Measurements from ENCODE around the gene CLMN.

Gene CLMN

GRCh38 chr14:95237958-95238340 is 81.8 kb downstream of the CLMN start:
- Histone ChIP-seq H3K27me3 (ENCODE audit: insufficient read depth, low read length) (no peaks in the 10 kb centered on the region), H3K79me2 (ENCODE audit: control insufficient read depth, insufficient read depth, low read length, unreplicated experiment) (no peaks in the 10 kb centered on the region), H3K4me1 (ENCODE audit: control insufficient read depth, insufficient read depth, low read length, unreplicated experiment) (no peaks in the 10 kb centered on the region), H3K27ac (ENCODE audit: low read depth, low read length) (no peak overlapping the region), H3K36me3 (ENCODE audit: insufficient read depth, low read length) (no peaks in the 10 kb centered on the region), H3K4me3 (ENCODE audit: low read depth, low read length) (no peak overlapping the region), H2AFZ (ENCODE audit: low read length, unreplicated experiment) (no peak overlapping the region)

GRCh38 chr14:95237121-95237957 is 82.4 kb downstream of the CLMN start:
- Histone ChIP-seq H3K79me2 (ENCODE audit: control insufficient read depth, insufficient read depth, low read length, unreplicated experiment) (no peaks in the 10 kb centered on the region), H3K27ac (ENCODE audit: low read depth, low read length) (no peak overlapping the region), H3K27me3 (ENCODE audit: insufficient read depth, low read length) (no peaks in the 10 kb centered on the region), H2AFZ (ENCODE audit: low read length, unreplicated experiment) (no peak overlapping the region), H3K36me3 (ENCODE audit: insufficient read depth, low read length) (no peaks in the 10 kb centered on the region), H3K4me1 (ENCODE audit: control insufficient read depth, insufficient read depth, low read length, unreplicated experiment) (peaks cover 2% of the 10 kb centered on the region), H3K4me3 (ENCODE audit: low read depth, low read length) (no peak overlapping the region)

GRCh38 chr14:95236221-95236620 is 83.5 kb downstream of the CLMN start:
- H3K27me3 ChIP-seq (ENCODE audit: insufficient read depth, low read length): no peaks in the 10 kb centered on the region
- peaks cover 3% of the 10 kb centered on the region for H3K4me1 ChIP-seq (ENCODE audit: control insufficient read depth, insufficient read depth, low read length, unreplicated experiment)
- no peaks in the 10 kb centered on the region for H3K79me2 ChIP-seq (ENCODE audit: control insufficient read depth, insufficient read depth, low read length, unreplicated experiment)
- no peak overlapping the region for H3K27ac ChIP-seq (ENCODE audit: low read depth, low read length)
- no peak overlapping the region for H3K4me3 ChIP-seq (ENCODE audit: low read depth, low read length)
- H2AFZ ChIP-seq (ENCODE audit: low read length, unreplicated experiment): no peak overlapping the region
- no peaks in the 10 kb centered on the region for H3K36me3 ChIP-seq (ENCODE audit: insufficient read depth, low read length)

- no peaks in the 10 kb centered on the region for H3K79me2 ChIP-seq (ENCODE audit: control insufficient read depth, insufficient read depth, low read length, unreplicated experiment)
- no peak overlapping the region for H3K27ac ChIP-seq (ENCODE audit: low read depth, low read length)
- H3K4me3 ChIP-seq (ENCODE audit: low read depth, low read length): no peak overlapping the region
- H3K36me3 ChIP-seq (ENCODE audit: insufficient read depth, low read length): no peaks in the 10 kb centered on the region
- peaks cover 3% of the 10 kb centered on the region for H3K4me1 ChIP-seq (ENCODE audit: control insufficient read depth, insufficient read depth, low read length, unreplicated experiment)
- no peaks in the 10 kb centered on the region for H3K27me3 ChIP-seq (ENCODE audit: insufficient read depth, low read length)
- H2AFZ ChIP-seq (ENCODE audit: low read length, unreplicated experiment): no peak overlapping the region
Measured at GRCh38 chr14:95235767-95236166, 83.9 kb downstream of the CLMN start.

GRCh38 chr14:95235351-95235750 is 84.4 kb downstream of the CLMN start:
- no peaks in the 10 kb centered on the region for H3K36me3 ChIP-seq (ENCODE audit: insufficient read depth, low read length)
- H3K4me3 ChIP-seq (ENCODE audit: low read depth, low read length): no peak overlapping the region
- H3K79me2 ChIP-seq (ENCODE audit: control insufficient read depth, insufficient read depth, low read length, unreplicated experiment): no peaks in the 10 kb centered on the region
- no peak overlapping the region for H3K27ac ChIP-seq (ENCODE audit: low read depth, low read length)
- no peaks in the 10 kb centered on the region for H3K27me3 ChIP-seq (ENCODE audit: insufficient read depth, low read length)
- no peak overlapping the region for H2AFZ ChIP-seq (ENCODE audit: low read length, unreplicated experiment)
- peaks cover 3% of the 10 kb centered on the region for H3K4me1 ChIP-seq (ENCODE audit: control insufficient read depth, insufficient read depth, low read length, unreplicated experiment)

- peaks cover 3% of the 10 kb centered on the region for H3K4me1 ChIP-seq (ENCODE audit: control insufficient read depth, insufficient read depth, low read length, unreplicated experiment)
- no peak overlapping the region for H3K27ac ChIP-seq (ENCODE audit: low read depth, low read length)
- H2AFZ ChIP-seq (ENCODE audit: low read length, unreplicated experiment): no peak overlapping the region
- no peaks in the 10 kb centered on the region for H3K27me3 ChIP-seq (ENCODE audit: insufficient read depth, low read length)
- H3K79me2 ChIP-seq (ENCODE audit: control insufficient read depth, insufficient read depth, low read length, unreplicated experiment): no peaks in the 10 kb centered on the region
- no peaks in the 10 kb centered on the region for H3K36me3 ChIP-seq (ENCODE audit: insufficient read depth, low read length)
- no peak overlapping the region for H3K4me3 ChIP-seq (ENCODE audit: low read depth, low read length)
Measured at GRCh38 chr14:95234426-95234825, 85.3 kb downstream of the CLMN start.

- Histone ChIP-seq H3K27me3 (ENCODE audit: insufficient read depth, low read length) (no peaks in the 10 kb centered on the region), H3K4me1 (ENCODE audit: control insufficient read depth, insufficient read depth, low read length, unreplicated experiment) (peaks cover 3% of the 10 kb centered on the region), H3K79me2 (ENCODE audit: control insufficient read depth, insufficient read depth, low read length, unreplicated experiment) (no peaks in the 10 kb centered on the region), H2AFZ (ENCODE audit: low read length, unreplicated experiment) (no peak overlapping the region), H3K4me3 (ENCODE audit: low read depth, low read length) (no peak overlapping the region), H3K27ac (ENCODE audit: low read depth, low read length) (no peak overlapping the region), H3K36me3 (ENCODE audit: insufficient read depth, low read length) (no peaks in the 10 kb centered on the region)
Measured at GRCh38 chr14:95233702-95234241, 85.9 kb downstream of the CLMN start.

- Histone ChIP-seq H3K27me3 (ENCODE audit: insufficient read depth, low read length) (no peaks in the 10 kb centered on the region), H3K4me3 (ENCODE audit: low read depth, low read length) (no peak overlapping the region), H3K36me3 (ENCODE audit: insufficient read depth, low read length) (no peaks in the 10 kb centered on the region), H3K27ac (ENCODE audit: low read depth, low read length) (no peak overlapping the region), H2AFZ (ENCODE audit: low read length, unreplicated experiment) (no peak overlapping the region), H3K79me2 (ENCODE audit: control insufficient read depth, insufficient read depth, low read length, unreplicated experiment) (no peaks in the 10 kb centered on the region), H3K4me1 (ENCODE audit: control insufficient read depth, insufficient read depth, low read length, unreplicated experiment) (peaks cover 3% of the 10 kb centered on the region)
Measured at GRCh38 chr14:95232894-95233584, 86.7 kb downstream of the CLMN start.

- peaks cover 6% of the 10 kb centered on the region for H3K4me1 ChIP-seq (ENCODE audit: control insufficient read depth, insufficient read depth, low read length, unreplicated experiment)
- H3K4me3 ChIP-seq (ENCODE audit: low read depth, low read length): no peak overlapping the region
- H3K79me2 ChIP-seq (ENCODE audit: control insufficient read depth, insufficient read depth, low read length, unreplicated experiment): no peaks in the 10 kb centered on the region
- H3K36me3 ChIP-seq (ENCODE audit: insufficient read depth, low read length): no peaks in the 10 kb centered on the region
- H3K27me3 ChIP-seq (ENCODE audit: insufficient read depth, low read length): no peaks in the 10 kb centered on the region
- no peak overlapping the region for H3K27ac ChIP-seq (ENCODE audit: low read depth, low read length)
- H2AFZ ChIP-seq (ENCODE audit: low read length, unreplicated experiment): no peak overlapping the region
Measured at GRCh38 chr14:95231966-95232633, 87.6 kb downstream of the CLMN start.

- H2AFZ ChIP-seq (ENCODE audit: low read length, unreplicated experiment): no peak overlapping the region
- H3K4me3 ChIP-seq (ENCODE audit: low read depth, low read length): no peak overlapping the region
- peaks cover 6% of the 10 kb centered on the region for H3K4me1 ChIP-seq (ENCODE audit: control insufficient read depth, insufficient read depth, low read length, unreplicated experiment)
- no peaks in the 10 kb centered on the region for H3K27me3 ChIP-seq (ENCODE audit: insufficient read depth, low read length)
- H3K36me3 ChIP-seq (ENCODE audit: insufficient read depth, low read length): no peaks in the 10 kb centered on the region
- H3K79me2 ChIP-seq (ENCODE audit: control insufficient read depth, insufficient read depth, low read length, unreplicated experiment): no peaks in the 10 kb centered on the region
- no peak overlapping the region for H3K27ac ChIP-seq (ENCODE audit: low read depth, low read length)
Measured at GRCh38 chr14:95229749-95230148, 90.0 kb downstream of the CLMN start.
